Body of pancreas (tissue), 4 donors: Measurements from ENCODE around the gene SEMA3G.

ENCODE experiments used
- POLR2A ChIP-seq, 3 donors: fragments of 450-650 bp; IDR thresholded peaks; one replicate each; pipeline ENCODE4 v1.6.1; 2016; ENCODE audit warnings: antibody characterized with exemption in 3 of 3, mild to moderate bottlenecking in 2 of 3
- TF ChIP-seq, protein P1 (sequence below), 7 experiments: fragments of 450-650 bp in 4 of 7; fragments of 200-600 bp in 3 of 7; sonication (generic) in 3 of 7; IDR thresholded peaks; one replicate each; pipeline ENCODE4 v1.5.1; 2016 to 2019; ENCODE audit warnings: antibody characterized with exemption in 7 of 7

DNA sequence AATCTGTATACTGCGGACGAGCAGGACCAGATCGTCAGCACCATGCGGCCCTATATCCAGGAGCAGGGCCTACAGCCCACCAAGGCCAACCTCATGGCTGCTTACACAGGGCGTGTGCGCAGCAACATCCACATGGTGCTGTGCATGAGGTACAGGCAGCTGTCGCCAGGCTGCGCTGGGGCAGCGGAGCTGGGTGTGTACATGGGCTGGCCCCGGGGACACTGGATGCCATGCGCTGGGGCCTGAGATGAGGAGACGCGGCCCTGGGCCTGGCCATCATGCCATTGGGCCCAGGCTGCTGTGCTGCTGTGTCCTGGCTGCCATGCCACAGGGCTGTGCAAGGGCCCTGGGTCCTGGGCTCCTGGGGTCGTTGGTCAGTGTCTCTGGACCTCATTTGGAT, 61.5 kb downstream of the SEMA3G start:
- TF ChIP-seq, protein P1, sequence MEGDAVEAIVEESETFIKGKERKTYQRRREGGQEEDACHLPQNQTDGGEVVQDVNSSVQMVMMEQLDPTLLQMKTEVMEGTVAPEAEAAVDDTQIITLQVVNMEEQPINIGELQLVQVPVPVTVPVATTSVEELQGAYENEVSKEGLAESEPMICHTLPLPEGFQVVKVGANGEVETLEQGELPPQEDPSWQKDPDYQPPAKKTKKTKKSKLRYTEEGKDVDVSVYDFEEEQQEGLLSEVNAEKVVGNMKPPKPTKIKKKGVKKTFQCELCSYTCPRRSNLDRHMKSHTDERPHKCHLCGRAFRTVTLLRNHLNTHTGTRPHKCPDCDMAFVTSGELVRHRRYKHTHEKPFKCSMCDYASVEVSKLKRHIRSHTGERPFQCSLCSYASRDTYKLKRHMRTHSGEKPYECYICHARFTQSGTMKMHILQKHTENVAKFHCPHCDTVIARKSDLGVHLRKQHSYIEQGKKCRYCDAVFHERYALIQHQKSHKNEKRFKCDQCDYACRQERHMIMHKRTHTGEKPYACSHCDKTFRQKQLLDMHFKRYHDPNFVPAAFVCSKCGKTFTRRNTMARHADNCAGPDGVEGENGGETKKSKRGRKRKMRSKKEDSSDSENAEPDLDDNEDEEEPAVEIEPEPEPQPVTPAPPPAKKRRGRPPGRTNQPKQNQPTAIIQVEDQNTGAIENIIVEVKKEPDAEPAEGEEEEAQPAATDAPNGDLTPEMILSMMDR (IDR thresholded peaks at IDR 0.05): no peak
- no peak for TF ChIP-seq POLR2A (IDR thresholded peaks at IDR 0.05)
